GM21515 (cell line): ENCODE data around the gene MCM7.

ENCODE experiments used
- ATAC-seq: cut with Tn5 transposase; IDR thresholded peaks from one replicate; pipeline ENCODE4 v1.9.1; 2021; ENCODE audit not compliant: unreplicated experiment

The MCM7 gene

DNA sequence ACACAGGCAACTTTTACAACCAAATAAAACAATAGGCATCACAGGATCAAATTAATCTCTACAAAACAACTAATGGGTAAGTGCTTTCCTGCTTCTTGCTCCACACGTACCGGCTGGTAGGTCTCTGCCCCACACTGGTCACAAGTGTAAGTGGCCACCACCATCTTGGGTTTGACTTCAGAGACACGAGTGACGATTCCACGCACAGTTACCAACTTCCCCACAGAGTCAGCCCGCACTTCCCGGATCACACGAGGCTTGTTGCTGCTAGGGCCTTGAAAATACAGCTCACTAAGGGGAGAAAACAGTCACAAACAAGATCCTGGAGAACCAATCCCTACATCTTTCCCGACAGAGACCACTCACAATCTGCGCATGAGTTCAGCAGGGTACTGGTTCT lies 2.3 kb downstream of the MCM7 start:
- ATAC-seq = no peak

DNA sequence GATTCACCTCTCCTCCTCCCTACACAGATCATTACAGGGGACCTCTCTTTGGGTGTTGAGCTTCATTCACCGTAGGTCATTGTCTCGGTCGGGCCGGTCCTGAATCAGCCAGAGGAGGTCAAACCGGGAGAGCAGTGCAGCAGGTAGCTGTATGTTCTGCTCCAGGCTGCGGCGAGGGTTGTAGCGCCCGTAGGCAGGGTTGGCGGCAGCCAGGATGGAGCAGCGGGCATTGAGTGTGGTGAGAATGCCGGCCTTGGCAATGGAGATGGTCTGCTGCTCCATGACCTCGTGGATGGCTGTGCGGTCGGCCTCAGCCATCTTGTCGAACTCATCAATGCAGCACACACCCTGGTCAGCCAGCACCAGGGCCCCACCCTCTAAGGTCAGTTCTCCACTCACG lies 5.5 kb downstream of the MCM7 start:
- no peak for ATAC-seq

DNA sequence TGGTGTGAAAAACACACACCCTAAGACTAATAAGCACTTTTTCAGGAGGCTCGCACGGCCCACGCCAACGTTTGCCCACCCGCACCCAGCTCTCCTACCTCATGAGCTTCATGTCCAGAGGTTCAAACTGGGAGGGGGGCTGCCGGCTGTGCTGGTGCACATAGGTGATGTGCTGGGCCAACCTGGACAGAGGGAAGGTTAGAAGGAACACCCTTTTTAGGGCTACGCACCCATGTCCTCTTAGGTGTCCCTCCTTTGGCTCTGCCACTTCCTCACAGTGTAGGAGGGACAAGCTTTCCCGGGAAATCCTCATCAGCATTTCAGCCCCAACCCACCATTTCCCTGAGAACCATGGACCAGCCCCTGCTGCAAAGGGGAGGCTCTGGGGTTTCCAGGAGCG lies 5.9 kb downstream of the MCM7 start:
- no peak for ATAC-seq

DNA sequence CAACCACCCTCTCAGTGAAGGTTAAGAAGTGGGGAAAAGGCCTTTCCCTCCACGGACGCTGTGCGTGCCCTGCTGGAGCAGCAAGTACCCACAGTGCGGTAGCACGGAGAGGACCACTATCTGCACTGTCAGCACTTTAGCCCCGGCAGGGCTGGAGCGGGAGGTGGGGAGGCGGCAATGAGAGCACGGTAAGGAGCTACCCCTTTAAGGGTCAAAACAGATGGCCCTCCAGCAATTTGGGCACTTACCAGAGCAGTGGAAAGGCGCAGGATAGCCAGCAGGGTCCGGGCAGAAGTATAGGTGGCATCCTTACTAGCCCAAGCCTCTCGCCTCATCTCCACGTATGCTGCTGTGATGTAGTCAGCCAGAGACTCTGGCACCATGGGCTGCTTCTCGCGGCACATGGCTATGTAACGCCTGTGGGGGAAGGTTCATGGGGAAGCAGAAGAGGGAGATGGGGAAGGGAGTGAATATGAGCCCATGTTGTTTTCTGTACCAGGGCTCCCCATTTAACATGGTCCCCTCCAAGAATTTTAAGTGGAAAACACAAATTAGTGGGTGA lies 7.2 kb downstream of the MCM7 start:
- no peak for ATAC-seq

DNA sequence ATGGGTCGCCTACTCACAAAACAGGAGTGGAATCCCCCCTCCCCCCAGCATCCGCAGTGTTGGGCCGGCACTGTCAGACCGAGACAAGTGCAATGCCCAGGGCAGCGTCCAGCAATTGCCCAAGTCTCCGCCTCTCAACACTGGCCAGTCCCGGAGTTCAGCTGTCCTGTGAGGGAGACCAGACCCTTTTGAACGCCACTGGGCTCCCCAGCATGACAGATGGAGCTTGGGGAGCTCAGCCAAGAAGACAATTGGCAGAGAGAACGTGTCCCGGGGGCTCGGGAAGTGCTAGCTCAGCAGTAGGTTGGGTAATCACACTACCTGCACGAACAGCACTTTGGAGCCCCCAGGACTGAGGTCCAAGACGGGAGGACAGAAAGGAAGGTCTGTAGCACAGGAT lies 7.7 kb downstream of the MCM7 start:
- ATAC-seq = no peak

DNA sequence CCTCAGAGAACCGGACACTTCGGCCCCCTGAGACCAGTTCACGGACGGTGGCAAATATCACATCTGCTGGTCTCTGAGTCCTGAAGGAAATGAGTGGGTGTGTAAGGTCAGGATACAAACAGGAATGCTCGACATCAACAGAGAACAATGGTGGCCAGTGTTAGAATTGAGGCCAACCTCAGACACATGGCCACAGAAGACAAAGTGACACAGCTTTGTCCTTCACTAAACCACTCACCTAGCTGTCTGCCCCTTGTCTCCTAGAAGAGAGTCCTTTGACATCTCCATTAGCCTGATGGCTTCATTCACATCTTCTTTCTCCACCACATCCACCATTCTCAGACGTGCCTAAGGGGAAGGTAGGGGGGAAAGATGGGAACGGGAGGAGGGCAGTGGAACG lies 8.1 kb downstream of the MCM7 start:
- ATAC-seq = no peak

DNA sequence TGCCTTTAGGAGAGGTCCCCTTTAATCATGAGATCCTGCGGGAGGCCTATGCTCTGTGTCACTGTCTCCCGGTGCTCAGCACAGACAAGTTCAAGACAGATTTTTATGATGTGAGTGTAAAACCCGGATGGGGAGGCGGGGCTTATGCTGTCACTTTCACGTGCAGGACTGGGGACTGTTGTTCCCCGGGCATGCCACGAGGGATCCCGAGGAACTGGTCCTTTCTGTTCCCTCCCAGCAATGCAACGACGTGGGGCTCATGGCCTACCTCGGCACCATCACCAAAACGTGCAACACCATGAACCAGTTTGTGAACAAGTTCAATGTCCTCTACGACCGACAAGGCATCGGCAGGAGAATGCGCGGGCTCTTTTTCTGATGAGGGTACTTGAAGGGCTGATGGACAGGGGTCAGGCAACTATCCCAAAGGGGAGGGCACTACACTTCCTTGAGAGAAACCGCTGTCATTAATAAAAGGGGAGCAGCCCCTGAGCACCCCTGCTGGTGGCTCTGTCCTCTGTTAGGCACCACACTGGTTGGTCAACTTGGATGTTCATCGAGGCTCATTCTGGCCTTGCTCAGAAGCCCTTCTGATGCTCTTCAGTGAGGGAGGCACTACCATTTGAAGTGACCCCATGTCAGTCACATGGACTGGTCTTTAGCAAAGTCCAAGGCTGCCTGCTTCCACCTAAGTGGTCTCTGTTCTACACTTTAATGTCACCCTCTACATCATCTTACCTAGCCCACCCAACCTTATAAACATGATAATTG lies 9.6 kb downstream of the MCM7 start:
- no peak for ATAC-seq

DNA sequence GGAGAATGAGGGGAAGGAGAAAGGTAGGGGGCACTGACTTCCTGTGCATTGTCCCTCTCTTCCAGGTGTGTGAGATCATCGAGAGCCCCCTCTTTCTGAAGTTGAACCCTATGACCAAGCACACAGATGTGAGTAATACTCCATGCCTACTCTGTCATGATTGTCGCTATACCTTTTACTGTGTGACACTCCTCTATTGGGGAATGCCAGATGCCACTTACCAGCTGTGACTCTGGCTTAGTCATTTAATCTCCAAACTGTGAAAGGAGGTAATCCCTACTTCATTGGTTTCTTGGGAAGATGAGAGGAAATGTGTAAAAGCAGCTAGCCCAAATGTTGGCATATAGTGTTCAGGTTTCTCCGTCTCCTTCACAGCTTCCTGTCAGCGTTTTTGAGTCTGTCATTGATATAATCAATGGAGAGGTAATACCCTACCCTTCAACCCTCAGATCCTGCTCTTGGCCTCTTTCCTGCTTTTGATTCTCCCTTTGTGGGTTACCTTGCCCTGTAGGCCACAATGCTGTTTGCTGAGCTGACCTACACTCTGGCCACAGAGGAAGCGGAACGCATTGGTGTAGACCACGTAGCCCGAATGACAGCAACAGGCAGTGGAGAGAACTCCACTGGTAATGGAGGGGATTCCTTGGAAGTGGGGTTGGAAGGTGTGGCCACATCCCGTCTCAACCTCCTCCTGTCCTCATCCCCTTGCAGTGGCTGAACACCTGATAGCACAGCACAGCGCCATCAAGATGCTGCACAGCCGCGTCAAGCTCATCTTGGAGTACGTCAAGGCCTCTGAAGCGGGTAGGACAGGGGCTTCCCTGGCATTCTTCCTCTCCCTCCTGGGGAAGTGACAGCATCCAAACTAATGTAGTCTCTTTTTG lies 10.4 kb downstream of the MCM7 start:
- ATAC-seq = no peak

DNA sequence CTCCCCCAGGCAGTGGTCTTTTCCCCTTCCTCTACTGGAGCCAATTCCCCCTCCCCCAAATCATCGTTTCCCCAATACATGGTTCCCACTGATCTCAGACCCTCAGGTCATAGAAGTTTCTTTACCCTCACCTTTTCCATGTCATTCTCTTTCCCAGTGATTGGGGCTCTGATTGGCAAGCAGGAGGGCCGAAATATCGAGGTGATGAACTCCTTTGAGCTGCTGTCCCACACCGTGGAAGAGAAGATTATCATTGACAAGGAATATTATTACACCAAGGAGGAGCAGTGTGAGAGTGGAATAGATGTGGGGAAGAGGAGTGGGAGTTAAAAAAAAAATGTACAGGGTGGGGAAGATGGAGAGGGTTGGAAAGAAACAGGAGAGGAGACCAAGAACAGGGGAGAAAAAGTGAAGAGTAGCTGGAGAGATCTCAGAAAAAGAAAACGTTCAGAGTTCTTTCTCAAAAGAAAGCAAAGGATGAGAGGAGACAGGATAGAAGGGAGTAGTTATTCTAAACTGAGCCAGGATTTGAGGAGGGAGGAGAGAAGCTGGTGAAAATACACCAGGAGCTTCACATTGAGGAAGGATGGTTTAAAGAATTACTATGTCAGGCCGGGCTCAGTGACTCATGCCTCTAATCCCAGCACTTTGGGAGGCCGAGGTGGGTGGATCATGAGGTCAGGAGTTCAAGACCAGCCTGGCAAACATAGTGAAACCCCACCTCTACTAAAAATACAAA lies 11.6 kb downstream of the MCM7 start:
- no peak for ATAC-seq

DNA sequence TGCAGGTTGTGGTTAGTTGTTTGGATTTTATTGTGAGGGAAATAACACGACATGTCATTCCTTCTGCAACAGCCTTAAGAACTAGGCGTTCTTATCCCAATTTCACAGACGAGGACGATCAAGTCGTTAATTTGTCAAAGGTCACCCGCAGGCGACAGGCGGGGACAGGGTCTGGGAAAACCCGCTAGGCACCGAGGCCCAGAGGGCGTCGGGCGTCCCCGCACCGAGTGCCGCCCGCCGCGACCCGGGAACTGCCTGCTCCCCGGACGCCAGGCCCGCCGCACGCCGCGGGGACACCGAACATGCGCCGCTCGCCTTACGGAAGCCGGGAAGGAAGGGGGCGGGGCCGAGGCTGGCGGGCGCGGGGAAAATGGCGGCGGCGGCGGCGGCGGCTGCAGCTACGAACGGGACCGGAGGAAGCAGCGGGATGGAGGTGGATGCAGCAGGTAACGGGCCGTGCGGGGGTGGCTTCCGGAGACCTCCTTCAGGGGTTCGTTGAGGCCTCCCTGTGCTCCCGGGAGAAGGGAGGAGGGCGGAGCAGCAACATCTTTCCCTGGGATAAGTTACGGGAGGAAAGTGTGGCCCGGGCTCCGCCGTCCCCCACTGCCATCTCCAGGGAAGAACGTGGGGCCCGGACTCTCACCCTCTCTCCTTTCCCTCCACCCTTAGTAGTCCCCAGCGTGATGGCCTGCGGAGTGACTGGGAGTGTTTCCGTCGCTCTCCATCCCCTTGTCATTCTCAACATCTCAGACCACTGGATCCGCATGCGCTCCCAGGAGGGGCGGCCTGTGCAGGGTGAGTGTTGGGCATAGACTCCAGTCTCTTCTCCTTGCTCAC lies 12.4 kb downstream of the MCM7 start, which contains the start of gene COPS6:
COPS6 (plus strand) TSS at position 349 of the 837 bp plus-strand sequence; CDS start at position 371, 22 bp downstream.
- no peak for ATAC-seq

DNA sequence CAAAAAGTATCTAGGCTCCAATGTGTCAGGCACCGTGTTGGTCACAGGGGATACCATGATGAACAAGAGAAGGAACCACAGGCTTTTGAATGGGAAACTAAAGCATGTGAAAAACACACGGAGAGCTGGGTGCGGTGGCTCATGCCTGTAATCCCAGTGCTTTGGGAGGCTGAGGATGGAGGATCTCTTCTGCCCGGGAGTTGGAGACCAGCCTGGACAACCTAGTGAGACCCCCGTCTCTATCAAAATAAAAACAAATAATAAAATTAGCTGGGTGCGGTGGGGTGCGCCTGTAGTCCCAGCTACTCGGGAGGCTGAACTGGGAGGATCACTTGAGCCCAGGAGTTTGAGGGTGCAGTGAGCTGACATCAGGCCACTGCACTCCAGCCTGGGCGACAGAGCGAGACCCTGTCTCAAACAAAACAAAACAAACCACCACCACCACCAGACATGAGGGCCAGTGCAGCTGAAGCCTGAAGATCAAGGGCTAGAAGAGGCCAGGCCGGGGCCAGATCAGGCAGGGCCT lies 13.0 kb downstream of the MCM7 start:
- ATAC-seq = no peak

DNA sequence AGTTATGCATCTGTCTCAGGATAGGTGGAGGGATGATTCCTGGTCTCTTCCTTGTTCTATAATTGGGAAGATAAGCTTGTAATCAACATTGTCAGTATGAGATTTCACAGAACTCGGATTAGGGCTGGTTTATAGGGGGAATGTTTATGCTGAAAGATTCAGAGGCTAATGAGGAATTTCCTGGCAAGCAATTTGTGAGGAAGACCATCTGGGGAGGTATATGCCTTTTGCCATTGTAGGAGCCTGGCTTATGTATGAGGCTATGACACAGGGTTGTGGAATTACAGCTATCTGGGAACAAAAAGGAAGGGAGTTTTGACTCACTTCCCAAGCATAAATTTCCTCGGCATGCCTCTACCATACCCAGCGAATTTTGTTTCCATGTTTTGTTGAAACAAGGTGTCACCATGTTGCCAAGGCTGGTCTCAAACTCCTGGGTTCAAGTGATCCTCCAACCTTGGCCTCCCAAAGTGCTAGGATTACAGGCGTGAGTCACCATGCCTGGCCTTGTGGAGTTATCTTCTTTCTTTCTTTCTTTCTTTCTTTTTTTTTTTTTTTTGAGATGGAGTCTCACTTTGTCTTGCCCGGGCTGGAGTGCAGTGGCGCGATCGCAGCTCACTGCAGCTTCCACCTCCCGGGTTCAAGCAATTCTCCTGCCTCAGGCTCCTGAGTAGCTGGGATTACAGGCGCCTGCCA lies 14.0 kb downstream of the MCM7 start:
- no peak for ATAC-seq

DNA sequence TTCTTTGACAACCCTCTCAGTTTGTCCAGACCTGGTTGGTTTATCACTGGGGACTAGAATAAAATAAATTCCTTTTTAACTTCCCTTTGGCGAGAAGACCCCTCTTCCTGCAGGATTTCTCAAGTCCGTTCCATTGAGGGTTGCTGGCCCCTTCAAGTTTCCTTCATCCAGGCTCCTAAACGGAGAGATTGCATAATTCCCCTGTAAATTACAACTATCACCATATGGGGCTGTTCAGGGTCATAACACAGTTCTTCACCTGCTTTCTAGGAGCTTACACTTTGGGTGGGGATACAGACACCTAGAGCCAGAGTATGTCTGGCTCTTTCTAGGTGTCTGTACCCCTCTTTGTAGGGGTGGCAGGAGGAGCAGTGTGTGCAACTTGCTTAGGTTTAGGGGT lies 15.7 kb downstream of the MCM7 start:
- no peak for ATAC-seq

DNA sequence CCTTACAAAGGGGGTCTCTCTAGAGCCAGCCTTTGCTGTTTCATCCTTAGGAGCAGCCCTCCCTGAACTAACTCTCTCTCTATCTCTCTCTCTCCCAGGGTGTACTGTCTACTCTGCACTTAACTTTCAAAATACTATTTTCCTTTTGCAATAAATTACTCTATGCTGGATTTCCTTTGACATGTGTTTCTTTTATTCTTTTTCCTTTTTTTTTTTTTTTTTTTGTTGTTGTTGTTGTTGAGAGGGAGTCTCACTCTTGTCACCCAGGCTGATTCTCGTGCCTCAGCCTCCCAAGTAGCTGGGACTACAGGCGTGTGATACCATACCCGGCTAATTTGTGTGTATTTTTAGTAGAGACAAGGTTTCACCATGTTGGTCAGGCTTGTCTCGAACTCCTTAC lies 18.2 kb downstream of the MCM7 start:
- no peak for ATAC-seq

DNA sequence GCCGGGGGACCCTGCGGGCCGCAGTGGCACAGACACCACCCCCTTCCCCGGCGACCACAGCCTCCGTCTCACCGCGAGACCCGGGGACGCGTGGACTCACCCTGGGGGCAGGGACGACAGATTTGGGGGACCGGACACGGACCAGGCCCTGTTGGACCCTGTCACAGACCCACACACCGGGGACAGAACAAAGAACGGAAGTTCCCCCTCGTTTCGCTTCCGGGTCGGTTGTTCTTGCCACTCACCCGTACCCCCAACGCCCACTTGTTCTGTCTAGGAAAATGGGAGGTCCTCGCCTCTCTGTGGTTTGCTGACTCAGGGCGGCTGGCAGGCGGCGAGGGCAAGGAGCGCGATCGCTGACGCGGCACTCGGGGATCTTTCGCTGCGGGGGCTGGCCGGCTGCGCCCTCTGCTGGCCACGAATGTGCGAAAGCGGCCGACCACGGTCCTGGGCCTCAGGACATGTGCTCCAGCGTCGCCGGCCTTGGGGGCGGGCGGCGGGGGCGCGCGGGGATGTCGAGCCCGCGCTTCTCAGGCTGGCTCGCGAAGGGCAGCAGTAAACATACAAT lies 19.6 kb downstream of the MCM7 start, which contains the start of gene ZNF3:
ZNF3 (minus strand) TSS at position 189 of the 568 bp plus-strand sequence. CDS start 4,366 bp downstream, outside the sequence.
- peak; percentile 83 for ATAC-seq

DNA sequence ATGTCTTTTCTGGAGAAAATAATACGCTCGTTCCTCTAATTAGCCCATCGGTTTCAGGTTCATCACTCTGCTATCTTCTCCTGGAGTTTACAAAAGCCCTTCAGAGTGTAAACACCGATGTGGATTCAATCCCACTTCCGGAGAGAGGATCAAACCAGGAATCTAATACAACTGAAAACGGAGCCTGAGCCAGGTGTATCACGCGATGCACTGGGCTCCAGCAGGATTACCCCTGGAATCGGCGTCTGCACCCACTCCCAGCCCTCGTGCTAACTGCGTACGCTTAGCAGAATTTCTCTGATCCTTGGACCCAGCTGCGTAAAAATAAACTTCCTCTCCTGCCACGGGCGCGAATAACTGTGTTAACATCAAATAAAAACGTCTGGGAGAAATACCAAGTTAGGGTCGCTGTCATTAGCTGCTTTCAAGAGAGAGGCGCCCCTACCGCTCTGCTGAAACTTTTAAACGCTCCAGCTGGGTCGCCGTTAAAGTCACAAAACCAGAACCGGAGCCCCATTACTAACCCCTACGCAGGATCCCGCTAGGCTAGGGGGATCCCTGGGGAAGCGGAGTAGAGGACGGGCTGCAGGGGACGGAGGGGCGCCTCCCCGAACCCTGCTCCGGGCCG lies 20.2 kb downstream of the MCM7 start:
- peak; percentile 21 for ATAC-seq

DNA sequence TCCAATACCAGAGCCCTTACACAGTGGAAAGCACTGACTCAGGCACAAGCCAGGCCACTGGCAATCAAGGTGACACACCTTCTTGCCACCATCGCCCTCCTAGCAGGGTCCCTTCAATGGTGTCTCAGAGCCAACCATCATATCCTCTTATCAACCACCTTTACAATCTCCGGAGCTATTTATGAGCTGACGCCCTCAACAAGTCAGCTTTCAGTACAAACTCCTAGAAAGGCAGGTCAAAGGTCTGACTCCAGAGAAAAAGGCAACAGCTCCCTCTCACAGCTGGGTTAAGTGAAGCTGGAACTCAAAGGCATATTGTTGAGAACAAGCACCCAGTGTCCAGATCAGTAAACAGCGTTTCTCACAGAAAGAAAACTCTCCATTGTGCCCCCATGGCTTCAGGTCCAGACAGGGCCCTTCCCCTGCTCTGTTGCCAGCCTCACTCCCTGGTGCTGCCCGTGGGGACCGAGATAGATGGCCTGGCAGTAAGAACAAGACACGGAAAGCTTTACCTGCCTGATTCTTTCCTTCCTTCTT lies 22.1 kb downstream of the MCM7 start:
- ATAC-seq = no peak

DNA sequence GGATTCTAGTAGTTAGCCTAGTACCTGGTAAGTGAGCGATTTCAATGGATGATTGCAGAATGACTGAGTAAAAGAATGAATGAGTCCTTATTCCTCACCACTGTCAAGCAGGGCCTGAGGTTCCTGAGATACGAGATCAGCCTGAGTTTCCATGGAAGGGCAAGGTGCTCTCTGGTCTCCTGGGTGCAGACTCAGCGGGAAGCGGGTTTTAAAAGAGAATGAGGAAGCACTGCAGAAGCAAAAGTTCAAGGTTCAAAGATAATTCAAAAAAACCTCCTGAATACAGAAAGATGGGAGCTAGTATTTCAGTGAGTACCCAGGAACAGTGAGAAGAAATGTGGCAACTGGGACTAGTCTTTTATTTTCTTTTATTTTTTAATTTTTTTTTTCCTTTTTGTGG lies 24.0 kb downstream of the MCM7 start:
- ATAC-seq = no peak
